OCI-LY1 (cell line): ENCODE results near the gene CLUH.

Source experiments
- CTCF ChIP-seq: fragments of 200-600 bp; sonication (generic), shearing (Covaris generic); IDR thresholded peaks from 2 replicates; pipeline ENCODE4 v1.5.1; 2017; ENCODE audit warnings: mild to moderate bottlenecking, antibody characterized with exemption, low read length, moderate library complexity, mixed read lengths
- EZH2 ChIP-seq: fragments of 200-600 bp; sonication (generic), shearing (Covaris generic); IDR thresholded peaks from 2 replicates; pipeline ENCODE4 v1.8.0; 2017; ENCODE audit warnings: borderline replicate concordance, mixed run types, mild to moderate bottlenecking, antibody characterized with exemption, low read length, moderate library complexity, mixed read lengths

GRCh38 chr17:2750721-2751120 is 39.2 kb upstream of the CLUH start:
- TF ChIP-seq CTCF (no peak), EZH2 (no peak)
